Measurements from ENCODE around the gene TTC7B. TPM values are rescaled to one million over a fixed set of nuclear protein-coding genes. Genes with fewer than 3 reads are reported as not detected.

TTC7B gene
- total and polyA plus RNA-seq, 2 of the 8 experiments (the other 6 are each of a cell fraction or from before 2014, with no cell fraction given): 23.7 to 34.0 TPM

- no peak for TF ChIP-seq RNF2 (IDR thresholded peaks at IDR 0.05; ENCODE audit: borderline replicate concordance, low read depth, low read length, missing control alignments, poor library complexity, severe bottlenecking)
- TF ChIP-seq HDAC2 (IDR thresholded peaks at IDR 0.05; ENCODE audit: borderline replicate concordance in 1 of 2, low read depth in 2 of 2, low read length in 2 of 2): no peak
- TF ChIP-seq HDAC6 (IDR thresholded peaks at IDR 0.05; ENCODE audit: low read depth, low read length): no peak
- TF ChIP-seq CBX5 (IDR thresholded peaks at IDR 0.05; ENCODE audit: low read depth, low read length): no peak
- no peak for TF ChIP-seq CTBP2 (IDR thresholded peaks at IDR 0.05; ENCODE audit: borderline replicate concordance, insufficient read depth, insufficient read length, low read length)
- FAIRE-seq (no peak), DNase-seq (ENCODE audit: low read depth in 1 of 2, low spot score in 2 of 2) (no peak)
- no peaks in the 10 kb centered on the region for H3K79me1 ChIP-seq (ENCODE audit: low read depth, low read length)
- no peaks in the 10 kb centered on the region for H3K9me3 ChIP-seq (ENCODE audit: insufficient read depth in 2 of 2, low read depth in 1 of 2, low read length in 1 of 2)
- H4K20me1 ChIP-seq (replicated peaks in 1 of 2; ENCODE audit: control insufficient read depth in 1 of 2, insufficient read depth in 2 of 2, low read length in 2 of 2): no peaks in the 10 kb centered on the region
- no peak overlapping the region for H4K8ac ChIP-seq (ENCODE audit: extremely low read depth, insufficient read depth, low read length)
- no peak overlapping the region for H2AK5ac ChIP-seq (ENCODE audit: low read depth, low read length)
- H3K23me2 ChIP-seq (ENCODE audit: low read depth, low read length): no peaks in the 10 kb centered on the region
- H3K4me3 ChIP-seq (ENCODE audit: extremely low read depth in 1 of 4, insufficient read depth in 2 of 4, low read depth in 3 of 4, low read length in 4 of 4): no peak overlapping the region
- H3K79me2 ChIP-seq (ENCODE audit: control insufficient read depth in 1 of 2, insufficient read depth in 2 of 2, low read length in 2 of 2): no peaks in the 10 kb centered on the region
- ChIA-PET CTCF (ENCODE audit: partially characterized antibody) (interaction anchor here (0.7 to 2.1 kb wide), 3 partner anchors 14 to 29 kb away, joined by 3 to 5 read pairs (median 3); no protein-coding TSS in a partner anchor), POLR2A (ENCODE audit: partially characterized antibody) (interaction anchor here (2.2 kb wide), 1 partner anchor 12 kb away, joined by 7 read pairs; no protein-coding TSS in a partner anchor)
- H3K4me1 ChIP-seq (replicated peaks in 1 of 4; ENCODE audit: control insufficient read depth in 3 of 4, insufficient read depth in 4 of 4, low read length in 3 of 4): peaks cover 0 to 13% (median 8%) of the 10 kb centered on the region in 4 experiments; a peak in 6 of 7 replicates
- no peak overlapping the region for H3K4ac ChIP-seq (replicated peaks; ENCODE audit: insufficient read length, low read depth, low read length)
- H3K4me2 ChIP-seq (ENCODE audit: insufficient read depth in 1 of 2, low read depth in 2 of 2, low read length in 2 of 2): no peak overlapping the region
- no peak overlapping the region for H3K14ac ChIP-seq (ENCODE audit: insufficient read length)
- 89% methylated on average over 9 of the region's 9 CpGs; no CpG with 5 or more reads in 1 of the 2 experiments for WGBS, 2 experiments (ENCODE audit: extremely low coverage in 1 of 2, insufficient coverage in 1 of 2, insufficient read length in 1 of 2, insufficient replicate concordance in 2 of 2, low coverage in 1 of 2, low lambda C conversion rate in 2 of 2, missing lambda C conversion rate in 1 of 2)
- no peak overlapping the region for H3K56ac ChIP-seq (replicated peaks; ENCODE audit: insufficient read length, low read depth, low read length)
- H2BK12ac ChIP-seq (ENCODE audit: low read depth, low read length): no peak overlapping the region
- no peak overlapping the region for H2BK20ac ChIP-seq (ENCODE audit: low read length)
- no peak overlapping the region for H4K5ac ChIP-seq (ENCODE audit: insufficient read length, low read depth, low read length)
- H3K9ac ChIP-seq (replicated peaks in 1 of 4; ENCODE audit: extremely low read depth in 1 of 4, low read depth in 3 of 4, low read length in 3 of 4): no peak overlapping the region
- no peak overlapping the region for H3K18ac ChIP-seq (ENCODE audit: extremely low read depth, low read length)
- H2BK15ac ChIP-seq (ENCODE audit: low read length): no peak overlapping the region
- H3K27ac ChIP-seq (ENCODE audit: low read depth, low read length): no peak overlapping the region
- no peak overlapping the region for H3K23ac ChIP-seq (ENCODE audit: insufficient read length)
- no peak overlapping the region for H4K91ac ChIP-seq (replicated peaks; ENCODE audit: insufficient read length, low read length)
- no peak overlapping the region for H2AFZ ChIP-seq (ENCODE audit: low read length)
- no peaks in the 10 kb centered on the region for H3K27me3 ChIP-seq (replicated peaks in 1 of 4; ENCODE audit: control insufficient read depth in 3 of 4, extremely low read depth in 1 of 4, insufficient read depth in 3 of 4, low read length in 3 of 4)
- no peak overlapping the region for H2BK120ac ChIP-seq (replicated peaks; ENCODE audit: low read depth, low read length)
- no peak overlapping the region for H2BK5ac ChIP-seq (ENCODE audit: low read depth, low read length)
- no peaks in the 10 kb centered on the region for H3K36me3 ChIP-seq (ENCODE audit: control insufficient read depth in 2 of 4, insufficient read depth in 4 of 4, low read length in 3 of 4)
Observed at GRCh38 chr14:90629471-90629870, 186.8 kb downstream of the TTC7B start.
